ENCODE data around the gene SPACA7. TPM values are rescaled to one million over a fixed set of nuclear protein-coding genes. Genes with fewer than 3 reads are reported as not detected.

The SPACA7 gene
- total RNA-seq, 2 experiments from 2014 or later, result not detected

- DNase-seq, result no peak
- POLR2A ChIA-PET, result no interaction called here
- Mint-ChIP-seq H3K4me3 (no peak overlapping the region), H3K36me3 (ENCODE audit: low read depth) (no peaks in the 10 kb centered on the region), H3K27me3 (ENCODE audit: low read depth) (peaks cover 11% of the 10 kb centered on the region), H3K9me3 (ENCODE audit: insufficient read depth) (peaks cover 3% of the 10 kb centered on the region), H3K4me1 (ENCODE audit: low read depth) (no peaks in the 10 kb centered on the region), H3K27ac (no peak overlapping the region)
- CTCF ChIA-PET, result no interaction called here
- ATAC-seq, result no peak
Observed at GRCh38 chr13:112341976-112342735, 34.0 kb upstream of the SPACA7 start.

- ChIA-PET POLR2A (no interaction called here), CTCF (no interaction called here)
- H3K9me3 Mint-ChIP-seq (ENCODE audit: insufficient read depth), result no peaks in the 10 kb centered on the region
- H3K27me3 Mint-ChIP-seq (ENCODE audit: low read depth), result peaks cover 15% of the 10 kb centered on the region
- no peaks in the 10 kb centered on the region for H3K4me1 Mint-ChIP-seq (ENCODE audit: low read depth)
- ATAC-seq (no peak), DNase-seq (no peak)
- H3K27ac Mint-ChIP-seq, result no peak overlapping the region
- H3K36me3 Mint-ChIP-seq (ENCODE audit: low read depth), result no peaks in the 10 kb centered on the region
- no peak overlapping the region for H3K4me3 Mint-ChIP-seq
Observed at GRCh38 chr13:112342841-112343361, 33.3 kb upstream of the SPACA7 start.

- Mint-ChIP-seq H3K9me3 (ENCODE audit: insufficient read depth) (no peaks in the 10 kb centered on the region), H3K36me3 (ENCODE audit: low read depth) (no peaks in the 10 kb centered on the region)
- no peak for DNase-seq
Observed at GRCh38 chr13:112343591-112343990, 32.6 kb upstream of the SPACA7 start.

GRCh38 chr13:112345826-112346172 is 30.4 kb upstream of the SPACA7 start:
- Mint-ChIP-seq H3K27me3 (ENCODE audit: low read depth) (peaks cover 17% of the 10 kb centered on the region), H3K4me1 (ENCODE audit: low read depth) (no peaks in the 10 kb centered on the region), H3K9me3 (ENCODE audit: insufficient read depth) (no peaks in the 10 kb centered on the region), H3K27ac (no peak overlapping the region), H3K4me3 (no peak overlapping the region), H3K36me3 (ENCODE audit: low read depth) (no peaks in the 10 kb centered on the region)
- ChIA-PET CTCF (no interaction called here), POLR2A (no interaction called here)
- DNase-seq, result no peak
- ATAC-seq, result no peak

More at GRCh38 chr13:112343591-112343990, 32.6 kb upstream of the SPACA7 start:
- no peak overlapping the region for H3K4me3 Mint-ChIP-seq
- peaks cover 17% of the 10 kb centered on the region for H3K27me3 Mint-ChIP-seq (ENCODE audit: low read depth)
- ChIA-PET CTCF (no interaction called here), POLR2A (no interaction called here)
- no peaks in the 10 kb centered on the region for H3K4me1 Mint-ChIP-seq (ENCODE audit: low read depth)
- no peak for ATAC-seq
- H3K27ac Mint-ChIP-seq, result no peak overlapping the region

- Mint-ChIP-seq H3K4me1 (ENCODE audit: low read depth) (no peaks in the 10 kb centered on the region), H3K4me3 (no peak overlapping the region), H3K27me3 (ENCODE audit: low read depth) (peaks cover 17% of the 10 kb centered on the region), H3K27ac (no peak overlapping the region), H3K9me3 (ENCODE audit: insufficient read depth) (no peaks in the 10 kb centered on the region), H3K36me3 (ENCODE audit: low read depth) (no peaks in the 10 kb centered on the region)
- ChIA-PET CTCF (no interaction called here), POLR2A (no interaction called here)
- ATAC-seq (no peak), DNase-seq (no peak)
Observed at GRCh38 chr13:112346173-112346898, 29.8 kb upstream of the SPACA7 start.

GRCh38 chr13:112346899-112347229 is 29.3 kb upstream of the SPACA7 start:
- CTCF ChIA-PET, result no interaction called here
- POLR2A ChIA-PET, result no interaction called here
- Mint-ChIP-seq H3K36me3 (ENCODE audit: low read depth) (no peaks in the 10 kb centered on the region), H3K4me1 (ENCODE audit: low read depth) (no peaks in the 10 kb centered on the region), H3K9me3 (ENCODE audit: insufficient read depth) (no peaks in the 10 kb centered on the region), H3K27me3 (ENCODE audit: low read depth) (peaks cover 17% of the 10 kb centered on the region), H3K27ac (no peak overlapping the region), H3K4me3 (no peak overlapping the region)
- ATAC-seq, result no peak
- DNase-seq, result no peak

GRCh38 chr13:112347986-112348385 is 28.2 kb upstream of the SPACA7 start:
- Mint-ChIP-seq H3K27me3 (ENCODE audit: low read depth) (peaks cover 17% of the 10 kb centered on the region), H3K27ac (no peak overlapping the region), H3K4me1 (ENCODE audit: low read depth) (no peaks in the 10 kb centered on the region), H3K4me3 (no peak overlapping the region), H3K36me3 (ENCODE audit: low read depth) (no peaks in the 10 kb centered on the region), H3K9me3 (ENCODE audit: insufficient read depth) (no peaks in the 10 kb centered on the region)
- DNase-seq, result no peak
- CTCF ChIA-PET, result no interaction called here
- POLR2A ChIA-PET, result no interaction called here
- ATAC-seq, result no peak

GRCh38 chr13:112348642-112349345 is 27.4 kb upstream of the SPACA7 start:
- Mint-ChIP-seq H3K27me3 (ENCODE audit: low read depth) (peaks cover 17% of the 10 kb centered on the region), H3K36me3 (ENCODE audit: low read depth) (no peaks in the 10 kb centered on the region), H3K4me3 (no peak overlapping the region), H3K9me3 (ENCODE audit: insufficient read depth) (no peaks in the 10 kb centered on the region), H3K4me1 (ENCODE audit: low read depth) (no peaks in the 10 kb centered on the region), H3K27ac (no peak overlapping the region)
- ATAC-seq, result no peak
- ChIA-PET POLR2A (no interaction called here), CTCF (no interaction called here)
- no peak for DNase-seq

- Mint-ChIP-seq H3K9me3 (ENCODE audit: insufficient read depth) (no peaks in the 10 kb centered on the region), H3K27ac (no peak overlapping the region), H3K27me3 (ENCODE audit: low read depth) (peaks cover 17% of the 10 kb centered on the region), H3K36me3 (ENCODE audit: low read depth) (no peaks in the 10 kb centered on the region), H3K4me1 (ENCODE audit: low read depth) (no peaks in the 10 kb centered on the region), H3K4me3 (no peak overlapping the region)
- no peak for ATAC-seq
- DNase-seq, result no peak
- ChIA-PET CTCF (no interaction called here), POLR2A (no interaction called here)
Observed at GRCh38 chr13:112349681-112350080, 26.5 kb upstream of the SPACA7 start.

- H3K4me3 Mint-ChIP-seq, result no peak overlapping the region
- DNase-seq (no peak), ATAC-seq (no peak)
- no peaks in the 10 kb centered on the region for H3K36me3 Mint-ChIP-seq (ENCODE audit: low read depth)
- no peak overlapping the region for H3K27ac Mint-ChIP-seq
- no peaks in the 10 kb centered on the region for H3K4me1 Mint-ChIP-seq (ENCODE audit: low read depth)
- H3K27me3 Mint-ChIP-seq (ENCODE audit: low read depth), result peaks cover 17% of the 10 kb centered on the region
- H3K9me3 Mint-ChIP-seq (ENCODE audit: insufficient read depth), result no peaks in the 10 kb centered on the region
- ChIA-PET CTCF (no interaction called here), POLR2A (no interaction called here)
Observed at GRCh38 chr13:112350300-112350699, 25.9 kb upstream of the SPACA7 start.

- H3K4me1 Mint-ChIP-seq (ENCODE audit: low read depth), result no peaks in the 10 kb centered on the region
- H3K27ac Mint-ChIP-seq, result no peak overlapping the region
- no peak overlapping the region for H3K4me3 Mint-ChIP-seq
- no peak for DNase-seq
- ChIA-PET POLR2A (interaction anchor here (0.7 kb wide), 1 partner anchor 21 kb away, joined by 3 read pairs; no protein-coding TSS in a partner anchor), CTCF (no interaction called here)
- H3K27me3 Mint-ChIP-seq (ENCODE audit: low read depth), result peaks cover 8% of the 10 kb centered on the region
- H3K36me3 Mint-ChIP-seq (ENCODE audit: low read depth), result no peaks in the 10 kb centered on the region
- no peaks in the 10 kb centered on the region for H3K9me3 Mint-ChIP-seq (ENCODE audit: insufficient read depth)
- no peak for ATAC-seq
Observed at GRCh38 chr13:112351825-112352224, 24.3 kb upstream of the SPACA7 start.

- H3K27me3 Mint-ChIP-seq (ENCODE audit: low read depth), result no peaks in the 10 kb centered on the region
Observed at GRCh38 chr13:112353856-112354255, 22.3 kb upstream of the SPACA7 start.

More at GRCh38 chr13:112353856-112354255, 22.3 kb upstream of the SPACA7 start:
- no peaks in the 10 kb centered on the region for H3K4me1 Mint-ChIP-seq (ENCODE audit: low read depth)
- H3K36me3 Mint-ChIP-seq (ENCODE audit: low read depth), result no peaks in the 10 kb centered on the region
- H3K9me3 Mint-ChIP-seq (ENCODE audit: insufficient read depth), result no peaks in the 10 kb centered on the region
- H3K27ac Mint-ChIP-seq, result no peak overlapping the region
- POLR2A ChIA-PET, result no interaction called here
- CTCF ChIA-PET, result no interaction called here
- no peak overlapping the region for H3K4me3 Mint-ChIP-seq
- ATAC-seq (no peak), DNase-seq (no peak)

All from activated CD8-positive, alpha-beta T cell treated with anti-CD3 and anti-CD28 coated beads, Interleukin-2, amount 10 ng/mL, durations not matched to agents 7 days and 5 days (primary cell).